Hippocampal formation (tissue), 2 donors: Measurements from ENCODE around the gene DIS3L2.

Experiments
- DNase-seq, 2 donors: peaks; one replicate each; lab custom pipeline; 2025; lab: John Stamatoyannopoulos, UW

Gene DIS3L2

DNA sequence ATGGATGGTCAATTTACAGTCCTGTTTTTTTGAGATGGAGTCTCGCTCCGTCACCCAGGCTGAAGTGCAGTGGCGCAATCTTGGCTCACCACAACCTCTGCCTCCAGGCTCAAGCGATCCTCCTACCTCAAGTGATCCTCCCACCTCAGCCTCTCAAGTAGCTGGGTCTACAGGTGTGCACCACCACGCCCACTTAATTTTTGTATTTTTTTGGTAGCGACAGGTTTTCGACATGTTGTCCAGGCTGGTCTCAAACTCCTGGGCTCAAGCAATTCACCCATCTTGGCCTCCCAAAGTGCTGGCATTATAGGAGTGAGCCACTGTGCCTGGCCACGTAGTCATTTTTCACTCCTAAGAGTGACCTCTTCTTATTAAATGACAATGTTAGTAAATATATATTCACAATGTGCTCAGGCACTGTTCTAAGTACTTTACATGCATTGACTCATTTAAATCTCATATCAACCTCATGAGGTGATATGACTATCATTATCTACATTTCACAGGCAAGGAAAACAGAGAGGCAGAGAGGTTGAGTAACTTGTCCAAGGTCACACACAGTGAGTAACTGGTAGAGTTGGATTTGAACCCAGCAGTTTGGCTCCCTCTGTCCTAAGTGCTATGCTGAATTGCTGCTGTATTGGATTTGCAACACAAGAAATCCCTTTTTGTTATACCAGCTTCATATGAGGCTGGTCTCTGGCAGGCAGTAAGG lies 5.6 kb upstream of the DIS3L2 start:
- DNase-seq: no peak

DNA sequence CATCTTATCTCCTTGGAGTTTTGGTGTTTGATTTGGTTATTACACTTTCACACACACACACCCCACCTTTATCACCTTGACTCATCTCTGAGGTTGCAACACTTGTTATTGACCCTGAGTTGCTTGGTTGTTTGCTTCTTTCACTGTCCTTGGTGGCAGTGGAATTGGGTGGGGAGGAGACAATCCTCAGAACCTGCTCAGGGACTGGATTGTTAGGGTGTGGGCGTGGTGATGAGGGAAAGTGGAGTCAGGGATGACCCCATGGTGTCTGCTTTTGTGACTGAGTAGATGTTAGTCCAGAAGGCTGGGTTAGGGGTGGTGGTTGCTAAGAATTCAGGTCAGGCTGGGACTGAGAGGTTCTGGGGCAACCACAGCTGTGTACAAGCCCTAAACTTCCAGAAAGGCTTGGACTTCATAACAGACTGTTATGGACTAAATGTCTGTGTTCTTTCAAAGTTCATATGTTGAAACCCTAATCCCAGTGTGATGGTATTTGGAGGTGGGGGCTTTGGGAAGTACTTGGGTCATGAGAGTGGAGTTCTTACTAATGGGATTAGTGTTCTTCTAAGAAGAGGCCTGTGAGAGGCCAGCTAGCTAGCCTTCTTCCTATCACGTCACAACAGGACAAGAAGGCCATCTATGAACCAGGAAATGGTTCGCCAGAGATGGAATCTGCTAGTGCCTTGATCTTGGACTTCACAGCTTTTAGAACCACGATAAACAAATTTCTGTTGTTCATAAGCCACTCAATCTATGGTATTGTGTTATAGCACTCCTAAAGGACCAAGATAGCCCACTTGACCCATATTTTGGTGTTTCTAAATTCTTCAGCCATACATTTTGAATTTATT lies 3.4 kb upstream of the DIS3L2 start:
- no peak for DNase-seq

DNA sequence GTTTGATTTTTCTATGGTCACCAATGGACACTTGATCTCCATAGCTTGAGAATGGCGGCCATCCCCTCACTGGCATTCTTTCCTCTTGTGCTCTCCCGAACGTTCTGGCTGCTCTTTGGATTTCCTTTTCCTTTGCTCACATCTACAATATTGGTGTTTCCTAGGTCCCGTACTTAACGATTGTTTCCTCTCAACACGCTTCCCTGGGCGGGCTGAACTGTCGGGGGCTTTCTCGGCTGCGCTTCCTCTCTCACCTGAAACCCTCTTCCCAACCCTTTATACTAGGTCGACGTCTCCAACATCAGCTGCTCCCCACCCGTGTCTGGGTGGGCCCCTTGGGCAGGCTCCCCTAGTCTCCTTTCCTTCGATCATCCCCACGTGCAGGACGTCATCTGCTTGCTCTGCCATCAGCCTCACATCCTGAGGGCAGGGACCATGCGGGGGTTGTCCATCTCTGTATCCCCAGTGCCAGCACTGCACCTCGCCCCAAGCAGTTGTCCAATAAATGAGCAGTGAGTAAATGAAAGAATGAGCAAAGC lies 634 bp upstream of the DIS3L2 start:
- DNase-seq: no peak

DNA sequence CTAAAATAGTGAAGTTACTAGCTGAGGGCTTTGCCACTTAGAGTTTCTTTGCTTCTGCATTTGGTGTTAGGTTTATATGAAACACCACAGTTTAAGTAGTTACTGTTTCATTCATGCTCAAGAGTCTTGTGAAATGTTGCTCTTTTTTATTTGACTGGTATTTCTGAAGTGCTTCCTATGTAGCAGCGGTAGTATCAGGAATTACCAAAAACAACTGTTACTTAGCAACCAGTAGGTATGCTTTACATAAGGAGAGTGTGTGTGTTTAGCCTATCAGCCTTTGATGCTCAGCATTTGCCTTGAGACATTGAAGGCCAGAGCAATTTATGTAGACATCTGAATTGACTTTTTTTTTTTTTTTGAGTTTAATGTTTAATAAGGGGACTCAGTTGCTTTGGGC lies 3.6 kb downstream of the DIS3L2 start:
- DNase-seq: no peak

DNA sequence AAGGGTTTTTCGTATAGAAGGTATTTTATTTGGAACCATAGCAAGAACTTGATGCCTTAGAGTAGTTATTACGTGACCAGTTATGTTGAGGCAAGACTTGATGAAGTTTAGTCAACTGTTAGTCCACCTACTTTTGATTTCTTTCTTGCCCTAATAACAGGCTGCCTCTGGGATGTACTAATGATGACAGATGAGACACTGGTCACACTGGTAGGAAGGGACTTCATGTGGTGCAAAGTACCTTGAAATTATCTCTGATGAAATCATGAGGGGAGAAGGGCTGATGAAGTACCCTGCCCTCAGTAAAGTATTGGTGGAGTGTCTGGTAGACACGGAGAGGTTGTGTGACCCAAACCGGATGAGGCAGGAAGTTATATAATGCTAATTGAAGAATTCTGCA lies 5.4 kb downstream of the DIS3L2 start:
- no peak for DNase-seq

DNA sequence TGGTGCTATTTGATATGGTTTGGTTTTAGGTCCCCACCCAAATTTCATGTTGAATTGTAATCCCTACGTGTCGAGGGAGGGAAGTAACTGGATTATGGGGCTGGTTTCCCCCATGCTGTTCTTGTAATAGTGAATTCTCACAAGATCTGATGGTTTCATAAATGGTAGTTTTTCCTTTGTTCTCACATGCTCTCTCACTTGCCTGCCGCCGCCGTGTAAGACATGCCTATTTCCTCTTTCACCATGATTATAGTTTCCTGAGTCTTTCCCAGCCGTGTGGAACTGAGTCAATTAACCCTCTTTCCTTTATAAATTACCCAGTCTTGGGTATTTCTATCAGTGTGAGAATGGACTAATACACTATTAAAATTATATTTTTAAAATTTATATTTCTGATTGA lies 7.3 kb downstream of the DIS3L2 start:
- DNase-seq: no peak

DNA sequence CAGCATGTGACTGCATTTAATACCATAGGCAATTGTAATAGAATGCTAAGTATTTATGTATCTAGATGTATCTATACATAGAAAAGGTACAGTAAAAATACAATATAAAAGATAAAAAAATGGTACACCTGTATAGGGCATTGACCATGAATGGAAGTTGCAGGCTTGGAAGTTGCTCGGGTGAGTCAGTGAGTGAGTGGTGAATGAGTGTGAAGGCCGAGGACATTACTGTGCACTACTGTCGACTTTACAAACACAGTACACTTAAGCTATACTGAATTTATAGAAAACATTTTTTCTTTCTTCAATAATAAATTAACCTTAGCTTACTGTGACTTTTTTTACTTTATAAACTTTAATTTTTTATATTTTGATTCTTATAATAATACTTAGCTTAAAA lies 8.9 kb downstream of the DIS3L2 start:
- DNase-seq: no peak

DNA sequence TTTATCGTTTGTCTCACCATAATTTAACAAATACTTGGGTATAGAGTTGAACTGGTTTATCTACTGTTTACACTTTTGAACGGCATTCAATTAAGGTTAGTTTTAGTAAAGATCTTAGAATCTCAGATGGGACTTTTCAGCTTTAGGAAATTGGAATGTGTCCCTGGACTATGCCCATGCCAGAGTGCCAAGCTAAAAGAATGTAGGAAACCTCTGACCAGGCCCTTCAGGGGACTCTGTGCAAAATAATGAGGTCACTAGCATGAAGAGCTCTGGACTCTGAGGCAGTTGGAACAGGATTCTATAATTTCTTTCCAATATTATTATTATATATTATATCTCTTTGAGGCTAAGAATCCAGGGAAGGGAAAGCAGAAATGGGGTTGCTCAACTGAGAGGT lies 13.5 kb downstream of the DIS3L2 start:
- DNase-seq: no peak

DNA sequence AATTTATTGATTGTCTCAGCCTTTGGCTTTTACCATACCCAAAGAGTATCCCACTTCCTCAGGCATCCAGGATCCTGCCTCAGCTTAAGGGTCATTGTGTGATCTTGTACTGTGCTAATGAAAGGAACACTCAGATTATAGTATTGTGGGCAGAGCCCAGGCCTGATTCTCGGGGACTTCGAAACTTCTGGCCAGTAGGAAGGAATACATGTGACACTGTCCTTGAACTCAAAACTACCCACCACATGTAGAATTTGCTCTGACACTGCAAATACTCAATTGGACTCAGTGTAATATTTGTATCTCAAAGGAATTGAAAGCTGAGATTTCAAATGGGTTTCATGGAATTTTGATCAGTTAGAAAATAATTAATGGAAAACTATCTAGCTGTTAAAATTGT lies 15.9 kb downstream of the DIS3L2 start:
- DNase-seq: no peak

DNA sequence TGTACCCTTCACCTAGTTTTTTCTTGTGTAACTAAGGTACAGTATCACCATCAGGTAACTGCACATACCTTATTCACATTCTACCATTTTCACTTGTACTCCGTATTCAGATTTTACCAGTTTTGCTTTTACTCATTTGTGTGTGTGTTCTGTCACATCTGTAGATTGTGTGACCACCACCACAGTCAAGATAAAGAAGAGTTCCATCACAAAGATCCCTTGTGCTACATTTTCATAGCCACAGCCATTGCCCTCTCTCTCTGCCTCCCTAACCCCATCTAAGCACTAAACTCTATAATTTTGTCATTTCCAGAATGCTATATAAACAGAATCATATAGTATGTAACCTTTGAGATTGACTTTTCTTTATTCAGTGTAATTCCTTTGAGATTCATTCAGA lies 23.5 kb downstream of the DIS3L2 start:
- no peak for DNase-seq

DNA sequence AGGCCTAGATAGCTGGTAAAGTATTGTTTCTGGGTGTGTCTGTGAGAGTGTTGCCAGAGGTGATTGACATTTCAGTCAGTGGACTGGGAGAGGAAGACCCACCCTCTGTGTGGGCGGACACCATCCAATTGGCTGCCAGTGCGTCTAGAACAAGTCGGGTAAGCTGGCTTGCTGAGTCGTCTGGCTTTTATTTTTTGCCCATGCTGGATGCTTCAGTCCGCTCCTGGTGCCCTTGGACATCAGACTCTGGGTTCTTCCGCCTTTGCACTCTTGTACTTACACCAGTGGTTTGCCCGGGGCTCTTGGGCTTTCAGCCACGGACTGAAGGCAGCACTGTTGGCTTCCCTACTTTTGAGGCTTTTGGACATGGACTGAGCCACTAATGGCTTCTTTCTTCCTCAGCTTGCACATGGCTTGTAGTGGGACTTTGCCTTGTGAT lies 24.3 kb downstream of the DIS3L2 start:
- DNase-seq: no peak

DNA sequence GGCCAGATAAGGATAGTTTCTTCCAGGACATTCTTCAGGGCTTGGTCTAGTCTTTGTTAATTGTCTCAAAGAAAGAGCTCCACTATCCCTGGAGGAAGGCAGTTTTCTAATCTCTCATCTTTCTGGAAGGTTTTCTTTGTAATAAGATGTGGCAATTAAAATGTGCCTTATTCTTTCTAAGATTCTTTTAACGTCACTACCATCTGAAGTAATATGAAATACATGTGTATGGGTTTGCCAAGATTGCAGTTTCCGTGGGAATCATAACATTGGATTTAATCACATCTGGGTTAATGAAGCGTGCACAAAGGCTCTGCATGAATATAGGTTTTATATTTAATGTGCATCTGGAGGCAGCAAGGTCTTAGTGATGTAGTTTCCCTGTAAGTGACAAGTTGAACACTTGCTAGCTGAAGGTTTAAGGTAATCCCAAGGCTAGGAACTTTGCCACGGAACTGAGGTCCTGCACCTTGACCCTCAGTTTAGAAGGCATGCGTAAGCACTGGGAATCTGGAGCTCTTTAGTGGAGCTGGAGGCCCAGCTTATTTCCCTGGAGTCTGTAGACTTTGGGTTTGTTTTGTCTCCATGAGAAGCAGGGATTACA lies 25.7 kb downstream of the DIS3L2 start:
- no peak for DNase-seq

DNA sequence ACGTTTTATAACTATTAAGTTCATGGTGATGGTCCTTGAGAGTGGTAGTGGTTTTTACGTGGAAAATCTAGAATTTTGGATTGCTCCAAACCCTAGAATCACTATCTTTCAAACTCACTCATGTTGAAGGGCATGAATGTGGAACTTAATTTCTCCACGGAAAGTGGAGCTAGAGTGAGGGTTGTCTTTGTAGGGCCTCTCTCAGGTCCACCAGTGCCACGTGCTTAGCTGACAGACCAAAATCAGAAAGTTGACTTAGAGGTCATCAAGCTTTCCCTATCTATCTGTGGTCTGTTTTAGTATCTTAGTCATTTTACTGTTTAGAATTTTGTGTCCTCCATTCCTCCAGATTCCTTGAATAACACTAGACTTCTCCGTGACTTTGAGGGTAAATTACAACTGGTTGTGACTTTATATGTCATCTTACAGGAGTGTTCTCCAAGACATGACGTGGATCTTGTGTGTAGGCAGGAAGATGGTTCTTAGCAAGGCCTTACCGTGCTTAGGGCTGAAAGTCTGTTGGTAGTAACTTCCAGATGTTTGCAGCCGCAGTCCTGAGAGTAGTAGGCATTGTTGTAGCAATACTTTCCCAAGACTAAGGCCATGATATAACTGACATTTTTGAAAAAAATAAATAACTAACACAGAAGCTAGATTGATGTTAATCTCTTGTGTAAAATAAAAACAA lies 26.8 kb downstream of the DIS3L2 start:
- DNase-seq: no peak

DNA sequence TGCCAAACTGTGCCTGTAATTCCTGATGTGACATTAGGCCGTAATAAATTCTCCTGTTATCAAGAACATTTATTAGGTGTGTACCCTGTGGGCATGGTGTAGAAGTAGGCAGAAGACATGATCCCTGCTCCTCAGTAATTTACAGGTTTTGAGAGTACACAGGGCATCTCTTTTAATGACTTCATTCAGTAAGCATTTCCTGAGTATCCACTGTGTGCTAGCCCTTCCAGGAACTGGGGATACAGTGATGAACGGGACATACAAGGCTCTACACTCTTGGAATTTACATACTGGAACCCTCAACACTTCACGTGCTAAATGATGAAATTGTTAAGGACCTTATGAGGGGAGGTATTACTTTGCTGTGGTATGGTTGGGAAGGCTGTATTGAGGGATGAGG lies 30.2 kb downstream of the DIS3L2 start:
- DNase-seq: no peak

DNA sequence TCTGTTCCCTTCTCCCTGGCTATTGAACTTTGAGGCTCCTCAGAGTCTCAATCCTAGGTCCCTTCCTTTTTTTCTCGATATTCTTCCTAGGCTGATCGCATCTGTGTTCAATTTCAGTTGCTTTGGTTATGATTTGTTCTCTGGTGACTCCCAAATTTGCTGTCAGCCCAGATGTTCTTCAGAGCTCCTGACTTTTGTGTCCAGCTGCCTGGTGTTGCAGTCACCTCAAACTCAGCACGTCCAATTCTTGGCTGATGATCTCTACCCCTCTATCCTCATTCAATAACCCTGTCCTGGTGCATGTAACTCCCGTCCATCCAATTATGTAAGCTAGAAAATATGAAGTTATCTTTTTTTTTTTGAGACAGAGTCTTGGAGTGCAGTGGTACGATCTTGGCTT lies 31.4 kb downstream of the DIS3L2 start:
- no peak for DNase-seq

DNA sequence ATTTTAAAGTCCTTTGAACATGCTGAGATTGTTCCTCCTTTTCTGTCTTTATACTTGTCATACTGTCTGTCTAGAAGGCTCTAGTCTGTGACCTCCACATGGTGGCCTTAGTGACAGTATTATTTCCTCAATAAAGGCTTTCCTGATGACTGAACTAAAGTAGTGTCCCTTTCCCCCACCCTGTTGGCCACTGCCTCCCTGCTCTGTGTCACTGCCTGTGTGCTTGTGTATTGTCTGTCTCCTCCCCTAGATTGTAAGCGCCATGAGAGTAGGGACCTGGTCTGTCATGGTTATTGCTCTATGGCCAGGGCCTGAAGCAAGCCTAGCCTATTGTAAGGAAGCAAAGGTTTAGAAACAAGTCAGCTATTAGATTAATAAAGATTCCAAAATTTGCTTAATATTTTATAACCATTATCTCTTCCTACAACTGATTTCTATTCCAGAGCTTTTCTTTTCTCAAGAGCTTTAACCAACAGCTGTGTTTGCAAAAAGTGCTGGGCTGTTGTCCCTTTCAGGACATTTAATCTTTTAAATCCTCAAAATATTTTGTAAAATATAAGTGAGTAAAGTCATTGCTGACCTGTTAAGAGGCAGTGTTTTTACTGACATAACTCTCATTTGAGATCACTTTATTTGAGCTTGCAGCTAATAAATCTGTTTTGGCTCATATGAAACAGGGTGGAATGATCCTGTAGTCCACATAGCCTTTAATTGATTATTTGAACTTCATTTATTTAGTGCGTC lies 35.5 kb downstream of the DIS3L2 start:
- no peak for DNase-seq

DNA sequence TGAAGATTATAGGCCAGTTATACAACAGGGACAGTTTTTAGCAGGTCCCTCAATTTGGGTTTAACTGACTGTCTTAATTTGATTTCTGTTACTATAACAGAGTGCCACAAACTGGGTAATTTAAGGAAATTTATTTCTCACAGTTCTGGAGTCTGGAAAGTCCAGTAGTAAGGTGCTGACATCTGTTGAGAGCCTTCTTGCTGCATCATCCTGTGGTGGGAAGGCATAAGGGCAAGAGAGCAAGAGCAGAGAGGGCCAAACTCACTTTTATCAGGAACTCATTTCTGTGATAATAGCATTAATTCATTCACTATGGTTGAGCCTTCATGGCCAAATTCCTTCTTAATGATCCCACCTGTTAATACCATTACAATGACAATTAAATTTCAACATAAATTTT lies 36.5 kb downstream of the DIS3L2 start:
- DNase-seq: no peak

DNA sequence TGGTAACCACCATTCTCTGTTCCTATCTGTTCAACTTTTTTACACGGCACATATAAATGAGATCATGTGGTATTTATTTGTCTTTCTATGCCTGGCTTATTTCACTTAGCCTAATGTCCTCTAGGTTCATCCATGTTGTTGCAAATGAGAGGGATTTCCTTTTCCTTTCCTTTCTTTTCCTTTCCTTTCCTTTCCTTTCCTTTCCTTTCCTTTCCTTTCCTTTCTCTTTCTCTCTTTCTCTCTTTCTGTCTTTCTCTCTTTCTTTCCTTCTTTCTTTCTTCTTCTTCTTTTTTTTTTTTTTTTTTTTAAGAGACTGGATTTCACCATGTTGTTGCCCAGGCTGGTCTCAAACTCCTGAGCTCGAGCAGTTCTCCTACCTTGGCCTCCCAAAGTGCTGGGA lies 38.9 kb downstream of the DIS3L2 start:
- no peak for DNase-seq

DNA sequence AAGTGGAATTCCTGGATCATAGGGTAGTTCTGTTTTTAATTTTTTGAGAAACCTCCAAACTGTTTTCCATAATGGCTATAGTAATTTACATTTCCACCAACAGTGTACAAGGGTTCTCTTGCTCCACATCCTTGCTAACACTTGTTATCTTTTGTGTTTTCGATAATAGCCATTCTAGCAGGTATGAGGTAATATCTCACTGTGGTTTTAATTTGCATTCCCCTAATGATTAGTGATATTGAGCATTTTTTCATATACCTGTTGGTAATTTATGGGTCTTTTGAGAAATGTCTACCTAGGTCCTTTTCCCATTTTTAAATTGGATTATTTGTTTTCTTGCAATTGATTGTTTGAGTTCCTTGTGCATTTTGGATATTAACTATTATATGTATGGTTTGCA lies 39.6 kb downstream of the DIS3L2 start:
- DNase-seq: no peak

DNA sequence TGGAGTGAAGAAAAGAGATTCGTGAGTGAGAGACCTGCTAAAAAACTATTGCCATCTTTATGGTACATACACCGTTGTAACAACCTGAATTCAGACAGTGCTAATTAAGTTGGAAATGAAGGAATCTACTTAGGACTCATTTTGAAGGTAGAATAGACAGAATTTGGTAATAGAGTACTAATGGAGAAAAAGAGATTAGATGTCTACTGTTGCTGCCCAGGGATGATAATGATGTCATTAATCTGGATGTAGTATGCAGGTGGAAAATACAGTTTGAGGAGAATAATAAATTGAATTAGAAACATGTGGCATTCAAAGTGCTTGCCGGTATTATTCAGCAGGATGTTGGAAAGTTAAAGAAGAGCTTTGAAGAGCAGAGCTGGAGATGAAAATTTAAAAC lies 44.7 kb downstream of the DIS3L2 start:
- DNase-seq: no peak

DNA sequence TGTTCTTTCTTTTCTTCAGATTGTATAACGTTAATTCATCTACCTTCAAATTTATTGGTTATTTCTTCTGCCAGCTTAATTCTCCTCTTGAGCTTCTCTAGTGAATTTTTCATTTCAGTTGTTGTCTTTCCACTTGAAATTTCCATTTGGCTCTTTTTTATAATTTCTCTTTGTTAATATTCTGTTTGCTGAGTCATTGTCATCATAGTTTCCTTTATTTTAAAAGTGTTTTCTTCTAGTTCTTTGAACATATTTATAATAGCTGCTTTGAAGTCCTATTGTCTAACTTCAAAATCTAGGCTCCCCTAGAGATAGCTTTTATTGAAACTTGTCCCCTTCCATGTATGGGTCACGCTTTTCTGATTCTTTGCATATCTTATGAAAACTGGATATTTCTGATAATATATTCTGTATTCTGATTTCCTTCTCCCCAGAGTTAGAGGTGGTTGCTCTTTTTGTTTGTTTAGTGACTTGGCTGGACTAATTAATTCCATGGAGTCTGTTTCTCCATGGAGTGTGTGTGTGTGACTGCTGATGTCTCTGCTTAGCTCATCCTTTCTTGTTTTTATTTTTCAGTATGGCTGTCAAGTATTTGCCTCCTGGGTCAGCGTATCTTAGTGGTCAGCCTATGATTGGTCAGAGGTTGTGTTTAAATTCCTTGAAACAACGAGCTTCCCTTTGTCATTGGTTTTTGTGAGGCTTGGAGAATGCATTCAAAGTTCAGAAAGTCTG lies 47.6 kb downstream of the DIS3L2 start:
- DNase-seq: no peak
